Measurements from ENCODE around the gene TRAPPC3L.

TRAPPC3L gene

DNA sequence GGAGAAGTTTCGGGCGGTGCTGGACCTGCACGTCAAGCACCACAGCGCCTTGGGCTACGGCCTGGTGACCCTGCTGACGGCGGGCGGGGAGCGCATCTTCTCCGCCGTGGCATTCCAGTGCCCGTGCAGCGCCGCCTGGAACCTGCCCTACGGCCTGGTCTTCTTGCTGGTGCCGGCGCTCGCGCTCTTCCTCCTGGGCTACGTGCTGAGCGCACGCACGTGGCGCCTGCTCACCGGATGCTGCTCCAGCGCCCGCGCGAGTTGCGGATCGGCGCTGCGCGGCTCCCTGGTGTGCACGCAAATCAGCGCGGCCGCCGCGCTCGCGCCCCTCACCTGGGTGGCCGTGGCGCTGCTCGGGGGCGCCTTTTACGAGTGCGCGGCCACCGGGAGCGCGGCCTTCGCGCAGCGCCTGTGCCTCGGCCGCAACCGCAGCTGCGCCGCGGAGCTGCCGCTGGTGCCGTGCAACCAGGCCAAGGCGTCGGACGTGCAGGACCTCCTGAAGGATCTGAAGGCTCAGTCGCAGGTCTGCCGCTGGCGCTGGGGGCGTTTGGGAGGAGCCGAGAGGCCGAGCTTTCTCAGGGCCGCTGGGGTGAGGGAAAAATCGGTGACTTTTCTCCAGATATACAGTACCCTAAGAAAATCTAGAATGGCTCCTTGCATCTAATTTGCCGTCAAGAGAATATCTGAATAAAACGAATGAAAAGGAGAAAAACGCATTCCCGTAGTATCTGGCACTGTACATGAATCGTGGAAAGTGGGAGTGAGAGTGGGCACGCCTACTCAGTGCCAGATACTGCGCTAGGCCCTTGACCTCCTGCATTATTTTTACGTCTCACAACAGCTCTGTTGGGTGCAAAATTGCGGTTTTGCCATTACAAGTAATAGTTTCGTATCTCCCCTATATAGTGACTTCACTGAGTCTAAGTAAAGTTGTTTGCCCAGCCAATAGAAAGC lies 83.3 kb downstream of the TRAPPC3L start:
- DNase-seq, result no peak

DNA sequence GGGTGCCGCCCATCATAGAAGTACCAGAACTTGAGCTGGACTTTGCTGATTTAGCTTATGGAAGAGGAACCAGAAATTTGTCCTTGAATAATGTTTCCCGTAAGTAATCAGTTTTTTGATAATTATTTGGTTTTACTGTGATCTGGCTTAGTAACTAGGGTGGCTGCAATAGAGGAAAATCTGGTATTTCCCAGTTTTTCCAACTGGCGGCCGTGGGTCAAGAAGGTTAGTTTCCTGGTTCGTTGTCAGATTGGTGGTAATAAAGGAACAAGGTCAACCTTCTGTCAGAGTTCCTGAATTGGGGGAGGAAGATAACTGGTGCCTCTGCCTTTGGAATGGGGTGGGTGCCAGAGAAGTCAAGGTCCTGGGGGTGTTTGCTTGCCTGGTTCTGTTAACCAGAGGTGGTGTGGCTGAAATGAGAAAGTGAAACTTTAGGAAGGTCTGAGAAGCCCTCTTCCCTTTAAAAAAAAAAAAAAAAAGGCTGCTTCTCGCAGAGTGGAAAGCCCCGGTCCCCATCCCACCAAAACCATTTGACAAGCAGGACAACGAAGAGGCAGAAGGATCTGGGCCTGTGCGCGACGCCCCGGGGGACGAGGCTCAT lies 84.1 kb downstream of the TRAPPC3L start, which contains the start of gene CALHM6:
CALHM6 (plus strand) TSS at position 45 of the 601 bp plus-strand sequence; CDS start at position 600, 555 bp downstream.
- no peak for DNase-seq

DNA sequence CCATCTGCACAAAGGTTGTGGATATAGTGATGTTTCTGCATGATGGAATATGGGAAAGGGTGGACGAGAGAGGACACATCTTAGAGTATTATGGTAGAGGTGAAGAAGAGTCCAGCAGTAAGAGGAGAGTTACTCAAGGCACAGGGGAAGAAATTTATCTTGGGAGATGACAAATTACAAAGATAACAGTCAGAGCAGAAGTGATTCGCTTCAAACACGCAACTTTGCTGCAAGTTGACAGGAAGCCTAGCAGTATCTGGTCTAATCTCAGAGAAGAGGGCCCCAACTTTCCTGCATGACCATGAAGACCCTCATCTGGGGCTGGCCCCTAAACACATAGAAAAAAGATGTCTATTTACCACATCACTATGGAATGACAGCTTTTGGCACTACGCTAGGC lies 85.6 kb downstream of the TRAPPC3L start:
- no peak for DNase-seq

DNA sequence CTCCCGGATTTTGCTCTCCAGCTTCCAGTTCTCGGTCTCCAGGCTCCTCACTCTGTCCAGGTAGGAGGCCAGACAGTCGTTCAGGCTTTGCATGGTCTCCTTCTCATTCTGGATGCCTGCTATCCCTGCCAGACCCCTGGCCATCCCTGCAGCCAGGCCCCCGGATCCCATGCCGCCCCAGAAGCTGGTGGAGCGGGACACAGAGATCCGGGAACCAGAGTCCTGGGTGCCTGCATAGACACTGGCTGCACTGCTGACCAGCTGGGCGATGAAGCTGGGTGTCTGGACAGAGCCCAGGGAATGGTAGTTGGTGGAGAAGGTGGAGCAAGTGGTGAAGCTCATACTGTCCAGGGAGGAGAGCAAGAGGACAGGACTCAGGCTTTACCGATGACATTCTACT lies 87.2 kb downstream of the TRAPPC3L start:
- no peak for DNase-seq

DNA sequence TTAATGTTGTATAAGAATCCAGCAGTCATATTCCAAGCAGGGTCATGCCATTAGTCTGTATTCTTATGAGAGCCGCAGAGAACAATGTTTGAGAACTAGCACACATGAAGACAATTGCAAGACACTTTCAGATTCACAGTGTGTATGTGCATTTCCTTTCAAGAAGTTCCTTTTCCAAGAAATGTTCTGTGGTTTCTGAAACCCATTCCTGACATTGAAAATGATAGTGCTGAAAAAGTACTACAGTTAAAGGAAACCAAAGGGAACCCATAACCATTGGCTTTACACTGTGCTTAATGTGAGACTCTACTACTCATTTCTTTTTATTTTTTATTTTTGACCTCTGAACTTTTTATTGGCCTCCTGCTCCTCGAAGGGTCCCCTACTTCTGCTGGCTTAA lies 88.6 kb downstream of the TRAPPC3L start:
- DNase-seq, result no peak

DNA sequence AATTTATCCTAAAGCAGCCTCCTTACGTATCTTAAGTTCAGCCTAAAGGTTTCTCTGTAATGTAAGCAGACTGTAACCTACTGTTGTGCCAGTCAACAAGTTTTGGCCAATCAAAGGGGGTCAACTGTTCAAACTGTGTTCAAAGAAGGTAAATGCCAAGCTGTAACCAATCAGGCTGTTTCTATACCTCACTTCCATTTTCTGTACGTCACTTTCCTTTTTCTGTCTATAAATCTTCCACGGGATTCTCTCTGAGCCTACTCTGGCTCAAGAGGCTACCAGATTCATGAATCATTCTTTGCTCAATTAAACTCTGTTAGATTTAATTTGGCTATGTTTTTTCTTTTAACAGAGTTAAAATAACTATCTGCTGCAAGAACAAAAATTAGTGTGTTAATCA lies 89.4 kb downstream of the TRAPPC3L start:
- DNase-seq, result no peak

DNA sequence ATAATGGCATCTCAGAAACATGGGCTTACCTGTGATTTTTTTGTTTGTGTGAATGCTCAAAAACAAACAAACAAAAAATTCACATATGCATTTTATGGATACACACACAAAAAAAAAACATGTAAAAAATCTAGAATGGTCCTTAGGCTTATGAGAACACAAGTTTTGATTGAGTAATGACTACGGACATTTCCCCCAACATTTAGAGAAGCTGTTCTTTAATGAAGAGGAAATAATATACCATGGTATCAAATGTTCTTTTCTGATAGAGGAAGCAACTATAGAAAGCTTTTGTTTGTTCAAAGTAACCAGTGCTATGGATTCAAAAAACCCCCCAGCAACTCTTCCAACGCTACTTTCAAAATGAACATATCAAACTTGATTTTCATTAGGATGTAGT lies 93.0 kb downstream of the TRAPPC3L start:
- no peak for DNase-seq

DNA sequence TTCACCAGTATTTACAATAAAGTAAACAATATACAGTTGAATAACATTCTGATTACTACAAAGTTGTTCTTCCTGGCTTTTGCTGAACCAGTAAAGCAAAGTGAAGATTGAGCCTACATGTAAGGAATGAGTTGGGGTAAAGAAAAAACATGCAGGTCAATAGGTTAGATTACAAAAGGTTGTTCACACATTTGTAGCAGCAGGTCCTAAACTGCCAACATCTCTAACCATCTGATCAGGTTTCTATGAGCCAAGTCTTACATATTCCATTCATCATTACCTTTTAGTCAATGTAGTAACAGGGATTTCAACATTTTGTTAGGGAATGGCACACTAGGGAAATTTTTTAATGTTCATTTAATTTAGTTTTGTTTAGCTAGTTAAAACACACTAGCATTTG lies 93.6 kb downstream of the TRAPPC3L start:
- no peak for DNase-seq

DNA sequence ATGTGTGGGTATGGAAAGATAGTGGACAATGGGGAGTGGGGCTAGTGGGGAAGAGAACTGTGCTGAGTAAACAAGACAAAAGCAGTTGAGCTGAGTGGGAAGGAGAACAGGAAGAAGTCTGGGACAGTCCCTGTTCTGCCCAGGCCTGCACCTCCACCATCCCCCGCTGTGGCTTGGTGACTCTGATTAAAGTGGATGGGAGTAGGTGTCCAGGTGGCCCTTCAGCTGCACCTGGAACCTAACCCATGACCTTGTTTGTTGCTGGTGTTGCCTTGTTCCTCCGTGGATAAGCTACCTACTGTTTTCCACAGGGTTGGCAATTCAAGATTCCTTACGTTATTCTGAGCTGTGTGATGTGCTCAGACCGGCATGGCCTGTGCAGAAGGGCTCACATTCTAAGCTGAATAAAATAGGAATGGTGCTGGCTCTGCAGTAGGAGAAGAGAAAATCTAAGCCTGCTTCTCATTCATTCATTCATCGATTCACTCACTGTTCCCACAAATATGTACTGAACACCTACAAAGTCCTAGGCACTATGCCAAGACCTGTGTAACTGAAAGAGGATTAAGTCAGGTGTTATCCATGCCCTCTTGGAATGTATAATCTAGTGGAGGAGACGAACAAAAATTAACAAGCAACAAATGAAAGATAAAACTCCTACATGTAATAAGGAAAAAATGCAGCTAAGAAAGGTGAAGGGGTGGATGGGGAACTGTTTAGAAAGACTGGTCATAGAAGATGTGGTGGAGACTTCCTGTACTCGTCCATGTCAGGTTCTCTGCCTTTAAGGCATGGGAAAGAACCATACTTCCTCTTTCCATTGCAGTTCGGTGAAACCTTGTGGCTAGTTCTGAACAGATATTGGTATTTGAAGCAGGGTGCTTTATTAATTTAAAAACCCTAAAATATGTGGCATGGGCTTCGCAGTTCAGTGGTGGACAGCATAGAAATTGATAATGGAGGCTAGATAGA lies 94.4 kb downstream of the TRAPPC3L start:
- DNase-seq, result no peak

DNA sequence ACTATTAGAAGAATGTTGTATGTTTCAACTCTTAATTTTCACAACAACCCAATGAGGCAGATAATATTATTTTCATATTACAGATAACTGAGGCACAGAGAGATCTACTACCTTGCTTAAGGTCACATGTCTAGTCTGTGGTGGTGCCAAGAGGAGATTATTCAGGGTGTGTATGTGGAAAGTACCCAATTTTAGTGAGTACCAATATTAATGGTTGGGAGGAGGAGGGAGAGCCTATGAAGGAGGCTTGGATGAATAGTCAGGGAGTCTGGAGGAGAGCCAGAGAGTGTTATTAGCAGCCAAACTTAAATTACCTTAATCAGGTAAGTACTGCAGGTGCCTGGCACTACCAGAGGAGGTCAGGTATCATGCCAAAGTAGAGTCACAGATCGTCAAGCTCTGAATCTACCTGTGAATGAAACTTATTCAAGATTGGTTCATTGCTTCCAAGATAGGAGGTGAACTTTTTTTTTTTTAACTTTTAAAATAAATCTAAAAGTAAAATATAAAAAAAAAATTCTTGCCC lies 95.2 kb downstream of the TRAPPC3L start:
- no peak for DNase-seq

DNA sequence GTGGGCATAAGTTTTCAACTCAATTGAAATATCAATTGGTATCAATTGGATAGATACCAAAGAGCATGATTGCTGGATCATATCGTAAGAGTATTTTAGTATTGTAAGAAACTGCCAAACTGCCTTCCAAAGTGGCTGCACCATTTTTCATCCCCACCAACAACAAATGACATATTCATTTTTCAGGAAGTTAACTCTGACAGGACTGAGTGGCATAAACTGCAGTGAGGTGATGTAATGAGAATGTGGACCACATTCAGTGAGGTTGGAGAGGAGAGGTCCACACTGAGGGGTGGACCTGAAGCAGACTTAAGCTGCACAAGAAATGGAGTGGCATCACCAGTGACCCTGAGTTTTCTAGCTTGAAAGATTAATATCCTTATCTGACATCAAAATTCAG lies 95.9 kb downstream of the TRAPPC3L start:
- DNase-seq, result no peak

DNA sequence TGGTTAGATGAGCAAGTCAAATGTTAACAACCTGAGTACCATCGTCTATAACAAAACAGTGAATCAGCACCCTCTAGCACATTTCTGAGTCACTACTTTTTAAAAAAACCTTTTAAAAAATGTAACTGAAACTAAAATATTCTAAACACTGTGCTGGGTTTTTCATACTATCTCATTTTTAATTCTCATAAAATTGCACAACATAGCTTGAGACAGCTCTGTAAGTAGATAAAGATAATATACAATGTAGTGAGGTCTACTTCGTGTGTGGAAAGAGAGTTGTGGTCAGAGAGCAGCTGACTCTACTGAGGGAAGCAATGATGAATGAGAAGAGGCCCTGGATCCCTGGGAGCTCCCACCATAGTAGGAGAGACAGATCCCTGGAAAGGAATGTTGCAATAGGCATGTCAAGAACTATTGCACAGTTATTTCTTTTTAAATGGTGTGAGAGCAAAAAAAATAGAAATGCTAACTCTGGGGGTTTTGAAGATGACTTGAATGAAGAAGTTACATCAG lies 97.9 kb downstream of the TRAPPC3L start:
- peak; percentile 16 for DNase-seq

DNA sequence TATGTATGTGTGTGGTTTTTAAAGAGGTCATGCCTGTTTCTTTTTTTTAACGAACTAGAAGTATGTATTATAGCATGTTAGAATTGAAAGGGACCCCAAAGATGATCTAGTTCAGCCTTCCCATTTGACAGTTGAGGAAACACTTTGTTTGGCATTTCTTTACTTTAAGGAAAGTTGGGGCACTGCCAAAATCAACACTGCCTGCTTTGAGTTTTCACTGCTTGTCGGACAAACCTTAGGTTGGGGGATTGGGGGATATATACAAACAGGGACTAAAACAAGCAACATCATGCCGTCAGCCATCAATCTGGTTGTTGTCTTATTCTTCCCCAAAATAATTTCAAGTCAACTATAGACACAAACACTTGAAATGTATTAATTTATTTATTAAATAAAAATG lies 98.4 kb downstream of the TRAPPC3L start:
- DNase-seq, result no peak

DNA sequence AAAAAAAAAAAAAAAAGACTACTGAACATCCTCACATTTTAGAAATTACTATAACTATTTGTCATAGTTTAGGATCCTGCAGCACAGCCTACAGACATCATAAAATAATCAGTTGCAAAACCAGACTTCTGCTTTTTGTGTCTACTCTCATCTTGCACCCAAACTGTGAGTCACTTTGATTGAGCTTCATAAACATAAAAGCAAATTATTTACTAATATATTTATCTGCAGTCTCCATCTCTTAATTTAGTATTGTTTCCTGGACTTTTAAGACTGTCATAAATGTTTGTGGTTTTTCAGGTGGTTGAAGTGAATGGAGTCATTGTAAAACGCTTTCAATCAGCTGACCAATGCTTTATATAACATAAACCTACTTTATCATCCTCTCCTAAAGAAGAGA lies 99.1 kb downstream of the TRAPPC3L start:
- no peak for DNase-seq

DNA sequence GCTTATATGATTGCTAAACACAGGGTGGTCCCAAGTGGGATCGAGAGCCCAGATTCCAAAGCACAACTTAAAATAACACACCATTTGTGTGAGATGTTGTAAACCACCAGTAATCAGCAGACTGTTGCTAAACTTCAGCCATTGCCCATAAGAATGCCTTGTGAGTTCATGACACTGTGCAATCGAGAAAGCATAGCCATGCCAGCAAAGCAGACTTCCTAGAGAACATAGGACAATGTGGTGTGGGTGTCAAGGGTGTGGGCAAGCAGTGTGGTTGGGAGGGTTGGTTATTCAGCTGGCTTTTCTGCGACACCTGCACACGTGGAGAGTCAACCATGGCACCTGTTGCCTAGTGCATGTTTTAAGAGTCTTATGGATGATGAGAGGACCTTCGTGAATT lies 100.4 kb downstream of the TRAPPC3L start:
- DNase-seq, result peak; percentile 7
